ENCODE measurements around the gene DTNB.
"Not testable (repeated sequence)": the region's sequence is repeated elsewhere in the genome, so short reads cannot be mapped to it uniquely, and the experiment has no call there.

Gene DTNB

GRCh38 chr2:25546852-25547251 lies 126.5 kb downstream of the DTNB start:
- no peak for DNase-seq (ENCODE audit: low read depth, low spot score)

GRCh38 chr2:25545899-25546298 lies 127.5 kb downstream of the DTNB start:
- no peak for DNase-seq (ENCODE audit: low read depth, low spot score)

GRCh38 chr2:25544445-25544844 lies 128.9 kb downstream of the DTNB start:
- no peak for DNase-seq (ENCODE audit: low read depth, low spot score)

- DNase-seq (ENCODE audit: low read depth, low spot score), result no peak
Observed at GRCh38 chr2:25543939-25544338, 129.4 kb downstream of the DTNB start.

- DNase-seq (ENCODE audit: low read depth, low spot score), result no peak
Observed at GRCh38 chr2:25541378-25541777, 132.0 kb downstream of the DTNB start.

- no peak for DNase-seq (ENCODE audit: low read depth, low spot score)
Observed at GRCh38 chr2:25539136-25539535, 134.2 kb downstream of the DTNB start.

GRCh38 chr2:25537526-25537925 lies 135.9 kb downstream of the DTNB start:
- no peak for DNase-seq (ENCODE audit: low read depth, low spot score)

GRCh38 chr2:25535411-25536289 lies 137.7 kb downstream of the DTNB start:
- DNase-seq (ENCODE audit: low read depth, low spot score), result not testable (repeated sequence)

- DNase-seq (ENCODE audit: low read depth, low spot score), result not testable (repeated sequence)
Observed at GRCh38 chr2:25534937-25535336, 138.4 kb downstream of the DTNB start.

- no peak for DNase-seq (ENCODE audit: low read depth, low spot score)
Observed at GRCh38 chr2:25534455-25534854, 138.9 kb downstream of the DTNB start.

- not testable (repeated sequence) for DNase-seq (ENCODE audit: low read depth, low spot score)
Observed at GRCh38 chr2:25533771-25534170, 139.6 kb downstream of the DTNB start.

GRCh38 chr2:25532521-25532920 lies 140.9 kb downstream of the DTNB start:
- DNase-seq (ENCODE audit: low read depth, low spot score), result no peak

- no peak for DNase-seq (ENCODE audit: low read depth, low spot score)
Observed at GRCh38 chr2:25529034-25529433, 144.3 kb downstream of the DTNB start.

GRCh38 chr2:25528173-25528572 lies 145.2 kb downstream of the DTNB start:
- no peak for DNase-seq (ENCODE audit: low read depth, low spot score)

GRCh38 chr2:25524507-25524906 lies 148.9 kb downstream of the DTNB start:
- DNase-seq (ENCODE audit: low read depth, low spot score), result no peak

GRCh38 chr2:25523060-25523459 lies 150.3 kb downstream of the DTNB start:
- no peak for DNase-seq (ENCODE audit: low read depth, low spot score)

GRCh38 chr2:25521665-25522387 lies 151.6 kb downstream of the DTNB start:
- DNase-seq (ENCODE audit: low read depth, low spot score), result no peak

GRCh38 chr2:25521126-25521525 lies 152.3 kb downstream of the DTNB start:
- DNase-seq (ENCODE audit: low read depth, low spot score), result no peak

GRCh38 chr2:25517701-25518100 lies 155.7 kb downstream of the DTNB start:
- DNase-seq (ENCODE audit: low read depth, low spot score), result no peak

GRCh38 chr2:25514043-25514637 lies 159.2 kb downstream of the DTNB start:
- DNase-seq (ENCODE audit: low read depth, low spot score), result no peak

- DNase-seq (ENCODE audit: low read depth, low spot score), result no peak
Observed at GRCh38 chr2:25512707-25513106, 160.7 kb downstream of the DTNB start.

GRCh38 chr2:25506226-25506625 lies 167.2 kb downstream of the DTNB start:
- no peak for DNase-seq (ENCODE audit: low read depth, low spot score)

Data from iPS DF 19.7 (cell line).